Activated CD8-positive, alpha-beta memory T cell treated with anti-CD3 and anti-CD28 coated beads for 36 hours (primary cell): ENCODE results near the gene SFN. TPM values are rescaled to one million over a fixed set of nuclear protein-coding genes. Genes with fewer than 3 reads are reported as not detected.

Experiments
- CTCF ChIA-PET: fragments of 350-600 bp; sonication (Branson Sonifier 250); formaldehyde crosslinking; loops from one replicate; lab custom pipeline; 2021; ENCODE audit warnings: antibody characterized with exemption; lab: Charles Lee
- POLR2A ChIA-PET: fragments of 350-600 bp; sonication (Branson Sonifier 250); formaldehyde crosslinking; loops from one replicate; lab custom pipeline; 2021; ENCODE audit warnings: antibody characterized with exemption; lab: Charles Lee
- total RNA-seq, 2 experiments: library from RNA; stranded (reverse); gene quantifications; one replicate each; pipeline ENCODE4 v1.2.3, GENCODE V29; 2021

SFN gene
- total RNA-seq, 2 experiments from 2014 or later, result 0.21 to 0.27 TPM

DNA sequence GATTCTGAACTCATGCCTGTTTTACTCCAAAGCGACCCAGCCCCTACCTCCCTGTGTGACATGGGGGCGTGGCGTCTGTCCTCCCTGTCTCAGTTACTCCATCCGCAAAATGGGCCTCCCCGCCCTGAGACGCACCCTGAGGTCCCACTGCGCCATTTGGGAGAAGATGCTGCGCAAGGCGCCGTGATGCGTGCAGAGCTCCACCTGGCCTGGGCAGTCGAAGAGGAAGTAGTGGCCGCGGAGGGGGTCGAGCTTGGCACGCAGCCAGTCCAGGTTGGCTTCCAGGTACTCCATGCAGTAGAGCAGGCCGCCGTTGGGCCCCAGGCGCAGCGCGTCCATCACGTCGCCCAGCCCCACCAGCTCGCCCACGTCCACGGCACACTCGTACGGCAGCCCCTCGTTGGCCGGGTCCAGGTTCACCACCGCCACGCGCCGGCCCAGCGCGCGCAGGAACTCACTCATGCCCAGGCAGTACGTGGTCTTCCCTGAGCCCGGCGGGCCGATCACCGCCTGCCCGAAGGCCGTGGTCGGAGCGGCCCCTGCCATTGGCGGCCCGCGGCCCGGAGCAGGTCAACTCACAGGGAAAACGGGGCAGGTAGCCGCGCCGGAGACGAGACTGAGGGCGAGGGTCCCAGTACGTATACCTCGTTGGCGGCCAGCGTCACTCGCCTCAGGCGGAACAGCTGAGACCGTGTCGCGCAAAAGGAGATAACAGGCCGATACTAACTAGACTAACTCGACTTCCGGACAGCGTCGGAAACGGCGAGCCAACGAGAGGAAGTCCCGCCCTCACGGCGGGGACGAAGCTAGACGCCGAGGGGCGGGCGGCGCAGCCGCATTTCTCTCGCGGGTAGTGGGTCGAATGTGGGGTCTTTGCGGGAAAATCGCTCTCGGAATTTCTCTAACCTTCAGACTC, 26.9 kb downstream of the SFN start, which contains the start of gene GPN2:
Gene GPN2 (minus strand): TSS at position 733 of the 916 bp plus-strand sequence. CDS start 187 bp downstream, at position 546.
- CTCF ChIA-PET, result interaction anchor here (0.6 to 2.2 kb wide), 7 partner anchors 10 to 197 kb away, joined by 3 to 10 read pairs (median 3); partner anchors contain the start of gene GPATCH3
- POLR2A ChIA-PET, result interaction anchor here (0.5 to 2.0 kb wide), 9 partner anchors 10 to 390 kb away, joined by 3 to 26 read pairs (median 4); partner anchors contain the start of genes GPATCH3, NUDC and TRNP1

DNA sequence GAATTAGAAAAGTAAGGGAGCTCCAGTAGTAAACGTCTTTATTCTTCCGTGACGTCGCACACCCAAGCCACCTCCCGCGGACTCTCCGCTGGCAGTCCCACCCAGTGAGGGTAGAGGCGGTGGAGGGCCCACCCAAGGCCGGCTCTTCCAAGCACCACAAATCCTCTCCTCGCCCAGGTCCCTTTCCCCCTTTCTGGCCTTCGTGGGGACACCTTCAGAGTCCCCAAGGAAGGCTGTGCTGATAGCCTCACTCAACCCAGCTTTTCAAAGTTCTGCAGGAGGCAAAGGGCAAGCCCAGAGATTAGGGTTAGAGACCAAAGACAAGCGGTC, 27.5 kb downstream of the SFN start:
- ChIA-PET POLR2A (interaction anchor here (0.5 to 2.0 kb wide), 7 partner anchors 10 to 390 kb away, joined by 3 to 26 read pairs (median 4); partner anchors contain the start of genes GPATCH3, NUDC and TRNP1), CTCF (interaction anchor here (0.6 to 2.2 kb wide), 6 partner anchors 9 to 197 kb away, joined by 3 to 10 read pairs (median 3); partner anchors contain the start of gene GPATCH3)

- POLR2A ChIA-PET, result no interaction called here
- CTCF ChIA-PET, result no interaction called here
These were observed 31.3 kb downstream of the SFN start for GRCh38 chr1:26894263-26894662.

DNA sequence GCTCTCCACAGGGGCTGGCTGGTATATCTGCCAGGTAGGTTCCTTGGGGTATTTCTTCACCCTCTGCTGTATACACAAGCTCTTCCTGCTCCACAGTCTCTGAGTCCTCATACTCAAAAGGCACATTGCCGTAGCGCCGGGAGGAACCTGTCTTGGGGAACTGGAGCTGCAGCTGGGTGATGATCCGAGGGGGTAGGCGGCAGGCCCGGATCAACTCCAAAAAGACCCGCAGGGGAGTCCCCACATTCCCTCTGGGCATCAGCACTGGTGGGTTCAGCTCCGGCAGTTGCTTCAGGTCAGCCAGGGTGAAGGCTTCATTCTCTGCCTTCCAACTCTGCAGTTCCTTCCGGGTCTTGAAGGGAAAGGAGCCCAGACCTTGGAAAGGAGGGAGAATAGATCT, 34.4 kb downstream of the SFN start:
- ChIA-PET CTCF (no interaction called here), POLR2A (no interaction called here)

DNA sequence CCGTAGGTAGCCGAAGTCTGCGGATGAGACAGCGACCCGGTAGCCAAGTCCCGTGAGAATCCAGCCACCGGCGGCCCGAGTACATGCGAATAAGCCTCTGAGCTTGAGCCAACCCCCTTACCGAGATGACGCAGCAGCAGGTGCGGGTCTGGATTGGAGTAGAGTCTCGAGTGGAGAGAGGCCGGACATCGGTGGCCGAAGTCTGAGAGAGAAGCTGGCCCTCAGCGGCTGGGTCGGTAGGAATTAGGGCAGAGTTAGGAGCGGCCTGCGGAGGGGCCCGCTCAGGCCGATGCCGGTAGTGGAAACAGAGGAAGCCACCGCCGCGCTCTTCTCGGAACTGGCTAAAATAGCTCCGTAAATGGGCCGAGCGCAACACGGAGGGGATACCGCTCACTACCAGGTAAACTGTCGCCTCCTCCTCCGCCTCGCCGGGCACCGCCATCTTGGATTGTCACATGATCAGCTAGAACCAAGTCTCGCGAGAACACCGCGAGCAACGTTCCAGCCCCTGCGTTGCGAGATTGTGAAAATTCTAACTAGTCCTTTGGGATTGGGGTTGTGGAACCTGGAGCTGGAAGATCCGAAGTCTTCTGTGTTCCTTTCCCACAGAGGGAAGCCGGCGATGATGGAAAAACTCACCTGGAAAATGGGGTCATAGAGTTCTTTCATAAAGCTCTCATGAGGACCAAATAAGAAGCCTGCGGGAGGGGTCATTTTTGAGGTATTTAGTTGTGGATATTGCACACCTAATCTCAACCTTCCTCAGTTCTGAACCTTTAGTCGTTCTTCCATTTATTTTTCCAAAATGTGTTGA, 37.3 kb downstream of the SFN start, which contains the start of gene GPATCH3:
Gene GPATCH3 (minus strand): TSS at position 467 of the 814 bp plus-strand sequence. CDS start 25 bp downstream, at position 442.
- POLR2A ChIA-PET, result interaction anchor here (0.7 to 2.2 kb wide), 6 partner anchors 10 to 400 kb away, joined by 3 to 26 read pairs (median 6); partner anchors contain the start of genes GPN2, NUDC and SLC9A1
- CTCF ChIA-PET, result interaction anchor here (2.3 kb wide), 1 partner anchor 10 kb away, joined by 10 read pairs; the partner anchor contains the start of gene GPN2

DNA sequence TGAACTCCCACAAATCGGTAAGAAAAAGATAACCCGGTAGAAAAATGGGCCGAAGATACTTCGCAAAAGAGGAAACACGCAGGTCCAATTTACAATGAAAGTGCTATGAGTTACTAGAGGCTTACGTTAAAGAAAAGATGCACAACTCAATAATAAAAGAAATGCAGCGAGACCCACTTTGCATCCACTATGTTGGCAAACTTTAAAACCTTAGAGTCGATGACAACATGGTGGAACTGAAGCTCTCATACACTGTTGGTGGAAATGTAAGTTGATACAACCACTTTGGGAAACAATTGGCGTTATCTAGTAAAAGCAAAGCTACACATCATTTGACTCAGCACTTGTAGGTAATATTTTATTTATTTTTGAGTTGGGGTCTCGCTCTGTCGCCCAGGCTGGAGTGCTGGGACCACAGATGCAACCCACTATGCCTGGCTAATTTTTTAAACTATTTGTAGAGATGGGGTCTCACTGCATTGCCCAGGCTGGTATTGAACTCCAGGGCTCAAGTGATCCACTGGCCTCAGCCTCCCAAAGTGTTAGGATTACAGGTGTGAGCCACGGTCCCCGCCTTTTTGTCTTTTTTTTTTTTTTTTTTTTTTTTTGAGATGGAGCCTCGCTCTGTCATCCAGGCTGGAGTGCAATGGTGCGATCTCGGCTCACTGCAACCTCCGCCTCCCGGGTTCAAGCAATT, 38.0 kb downstream of the SFN start:
- ChIA-PET CTCF (interaction anchor here (0.6 to 2.3 kb wide), 4 partner anchors 11 to 871 kb away, joined by 3 to 10 read pairs (median 4); partner anchors contain the start of gene GPN2), POLR2A (interaction anchor here (0.7 to 2.2 kb wide), 6 partner anchors 11 to 401 kb away, joined by 3 to 26 read pairs (median 6); partner anchors contain the start of genes GPN2, NUDC and SLC9A1)

GRCh38 chr1:26907071-26907917, 44.3 kb downstream of the SFN start:
- CTCF ChIA-PET, result interaction anchor here (0.6 kb wide), 1 partner anchor 489 kb away, joined by 3 read pairs; no protein-coding TSS in a partner anchor
- POLR2A ChIA-PET, result no interaction called here

DNA sequence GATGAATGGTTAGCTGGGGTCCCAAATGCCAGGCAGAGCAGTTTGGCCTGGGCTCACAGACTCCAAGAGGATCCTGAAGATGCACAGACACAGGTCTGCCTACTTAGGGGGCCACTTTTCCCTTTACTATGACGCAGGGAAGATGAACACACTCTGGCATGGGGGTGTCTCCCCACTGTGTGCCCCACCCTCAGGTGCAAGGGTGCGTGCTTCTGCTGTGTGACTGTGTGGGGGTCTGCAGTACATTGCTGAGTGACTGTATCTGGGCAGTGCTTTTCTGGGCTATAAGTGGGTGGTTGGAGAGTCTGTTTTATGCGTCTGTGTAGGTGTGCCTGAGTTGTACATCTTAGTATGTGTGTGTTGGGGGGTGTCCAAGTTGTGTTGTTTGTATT, 47.0 kb downstream of the SFN start:
- ChIA-PET POLR2A (no interaction called here), CTCF (interaction anchor here (1.0 kb wide), 1 partner anchor 87 kb away, joined by 3 read pairs; no protein-coding TSS in a partner anchor)

DNA sequence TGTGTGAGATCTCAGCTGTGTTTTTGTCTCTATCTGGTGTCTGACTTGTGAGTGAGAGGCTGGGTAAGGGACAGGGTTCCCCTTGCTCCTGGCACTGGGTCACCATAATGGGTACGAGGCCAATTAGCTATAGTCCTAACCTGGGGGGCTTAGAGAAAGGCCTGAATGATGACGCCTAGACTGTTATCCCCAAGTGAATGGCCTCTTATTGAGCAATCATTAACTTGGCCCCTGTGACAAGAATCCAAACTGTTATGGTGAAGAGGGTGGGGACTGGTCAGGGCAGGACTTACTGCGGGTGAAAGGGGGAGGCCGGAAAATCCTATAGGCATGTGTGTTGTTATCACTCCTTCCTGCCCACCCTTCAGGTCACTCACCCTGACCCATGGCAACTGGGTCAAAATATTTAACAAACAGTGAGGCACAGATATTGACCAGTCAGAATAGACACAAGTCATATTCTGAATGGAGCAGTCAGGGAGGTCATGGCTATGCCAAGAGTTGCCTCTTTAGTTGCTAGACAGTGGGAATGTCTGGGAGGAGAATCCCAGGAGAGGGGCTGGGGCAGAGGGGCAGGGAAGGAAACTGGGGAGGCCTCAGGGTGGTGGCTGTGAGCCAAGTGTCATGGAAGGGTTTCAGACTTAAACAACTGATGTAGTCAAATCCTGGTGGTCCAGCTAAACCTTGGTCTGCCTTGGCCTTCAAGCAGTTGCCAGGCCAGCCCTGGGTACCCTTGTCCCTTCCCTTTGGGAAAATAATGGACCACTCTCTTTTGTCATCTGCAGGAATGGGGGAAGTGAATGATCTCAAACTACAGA, 47.6 kb downstream of the SFN start:
- CTCF ChIA-PET, result interaction anchor here (1.0 kb wide), 1 partner anchor 87 kb away, joined by 3 read pairs; no protein-coding TSS in a partner anchor
- POLR2A ChIA-PET, result no interaction called here

- POLR2A ChIA-PET, result no interaction called here
- CTCF ChIA-PET, result no interaction called here
These were observed 48.6 kb downstream of the SFN start for GRCh38 chr1:26911399-26912146.

- ChIA-PET CTCF (no interaction called here), POLR2A (no interaction called here)
These were observed 49.2 kb downstream of the SFN start for GRCh38 chr1:26912147-26912490.

GRCh38 chr1:26913389-26913753, 50.4 kb downstream of the SFN start:
- POLR2A ChIA-PET, result interaction anchor here (0.5 kb wide), 1 partner anchor 21 kb away, joined by 3 read pairs; no protein-coding TSS in a partner anchor

More at GRCh38 chr1:26913389-26913753, 50.4 kb downstream of the SFN start:
- CTCF ChIA-PET, result no interaction called here
